Skin epidermis (tissue), 12 donors: ENCODE data around the gene TCF3.
A peak's percentile ranks its signal among the peaks of the same experiment; 100 is the strongest.
"Not testable (repeated sequence)": the region's sequence is repeated elsewhere in the genome, so short reads cannot be mapped to it uniquely, and the experiment has no call there.

Experiments used
- H3K27ac ChIP-seq, 21 experiments: fragments of 200-600 bp; sonication (generic) in 11 of 21; one replicate each; pipeline ENCODE4 v1.5.0; 2020; ENCODE audit warnings: mild to moderate bottlenecking in 3 of 21, inconsistent platforms in 2 of 21, moderate library complexity in 2 of 21
- H3K4me3 ChIP-seq, 7 experiments: fragments of 200-600 bp; sonication (generic) in 2 of 7; one replicate each; pipeline ENCODE4 v1.5.0; 2020; ENCODE audit warnings: inconsistent platforms in 2 of 7, mild to moderate bottlenecking in 2 of 7, moderate library complexity in 1 of 7

TCF3 gene

GRCh38 chr19:1652471-1653299 lies at the start of gene TCF3:
TSS of gene TCF3 (minus strand) at chr19:1652615. CDS start at chr19:1650248, 2,367 bp downstream.
- Histone ChIP-seq H3K4me3 (peak within 1 kb of the TSS; percentile 51 to 95 (median 74)), H3K27ac (peak within 1 kb of the TSS; percentile 99 to 100 (median 100))

GRCh38 chr19:1700733-1701663 lies 48.6 kb upstream of the TCF3 start:
- H3K4me3 ChIP-seq, result no peak overlapping the region
- H3K27ac ChIP-seq, result no peak overlapping the region

GRCh38 chr19:1699998-1700732 lies 47.8 kb upstream of the TCF3 start:
- H3K27ac ChIP-seq, result no peak overlapping the region
- no peak overlapping the region for H3K4me3 ChIP-seq

GRCh38 chr19:1699386-1699785 lies 47.0 kb upstream of the TCF3 start:
- no peak overlapping the region for H3K27ac ChIP-seq
- H3K4me3 ChIP-seq, result no peak overlapping the region

GRCh38 chr19:1698636-1699035 lies 46.2 kb upstream of the TCF3 start:
- H3K4me3 ChIP-seq, result no peak overlapping the region
- no peak overlapping the region for H3K27ac ChIP-seq

DNA sequence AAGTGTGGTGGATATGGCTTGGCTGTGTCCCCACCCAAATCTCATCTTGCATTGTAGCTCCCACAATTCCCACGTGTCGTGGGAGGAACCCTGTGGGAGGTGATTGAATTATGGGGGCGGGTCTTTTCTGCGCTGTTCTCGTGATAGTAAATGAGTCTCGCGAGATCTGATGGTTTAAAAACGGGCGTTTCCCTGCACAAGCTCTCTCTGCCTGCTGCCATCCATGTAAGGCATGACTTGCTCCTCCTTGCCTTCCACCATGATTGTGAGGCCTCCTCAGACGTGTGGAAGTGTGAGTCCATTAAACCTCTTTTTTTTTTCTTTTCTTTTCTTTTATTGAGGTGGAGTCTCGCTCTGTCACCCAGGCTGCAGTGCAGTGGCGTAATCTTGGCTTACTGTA lies 43.1 kb upstream of the TCF3 start:
- H3K27ac ChIP-seq, H3K4me3 ChIP-seq: not testable (repeated sequence)

DNA sequence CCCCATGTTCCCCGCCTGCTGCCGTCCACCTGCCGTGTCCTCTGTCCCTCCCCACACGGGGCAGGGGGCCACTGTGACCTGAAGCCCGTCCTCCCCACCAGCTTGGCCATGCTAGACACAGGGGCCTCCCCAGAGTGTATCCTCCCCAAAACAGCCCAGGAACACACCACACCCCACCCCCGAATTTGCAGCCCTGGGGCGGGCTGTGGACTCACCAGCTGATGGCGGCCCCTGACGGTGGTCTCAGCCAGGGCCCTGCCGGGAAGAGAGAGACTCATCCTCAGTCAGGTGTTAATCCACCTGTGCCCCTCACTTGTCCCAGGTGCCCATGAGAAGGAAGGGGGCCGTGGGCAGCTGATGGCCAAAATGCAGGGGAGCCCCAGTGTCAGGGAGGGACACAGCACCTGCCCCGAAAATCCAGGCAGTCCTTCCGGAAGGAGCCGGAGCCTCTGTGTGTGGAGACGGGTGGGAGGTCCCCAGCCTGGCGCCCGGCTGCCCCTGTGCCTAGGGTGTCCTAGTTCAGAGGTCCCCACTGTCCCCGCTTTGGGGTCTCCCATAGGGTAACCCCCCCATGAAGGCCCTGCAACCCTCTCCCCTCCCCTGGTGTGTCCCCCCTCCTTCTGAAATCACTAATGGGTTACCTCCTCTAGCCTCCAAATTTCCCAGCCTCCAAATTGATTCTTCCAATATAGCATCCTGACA lies 39.3 kb upstream of the TCF3 start:
- no peak overlapping the region for H3K4me3 ChIP-seq

DNA sequence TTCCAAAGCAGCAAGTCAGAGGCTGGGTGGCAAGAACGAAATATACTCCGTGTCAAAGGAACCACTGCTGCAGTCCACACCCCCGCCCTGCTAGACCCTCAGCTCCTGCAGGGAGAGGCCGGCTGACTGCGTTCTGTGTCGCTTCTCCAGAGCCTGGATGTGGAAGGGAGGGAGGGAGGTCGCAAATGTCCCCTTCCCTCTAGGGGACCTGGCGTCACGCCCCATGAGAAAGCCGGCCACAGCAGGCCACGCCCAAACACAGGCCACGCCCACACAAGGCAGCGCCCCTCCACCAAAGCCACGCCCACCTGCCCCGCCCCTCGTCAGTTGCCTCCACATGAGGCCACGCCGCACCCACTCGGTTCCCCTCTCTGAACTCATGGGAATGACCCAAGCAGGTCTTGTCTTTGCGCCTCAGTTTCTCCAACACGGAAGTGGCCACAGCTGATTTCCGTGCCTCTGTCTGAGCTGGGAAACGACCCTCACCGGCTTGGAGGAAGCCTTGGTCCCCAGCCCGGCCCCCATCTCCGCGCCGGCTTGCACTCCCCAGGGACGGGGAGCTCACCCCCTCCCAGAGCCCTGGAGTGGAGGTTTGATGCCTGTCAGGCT lies 38.4 kb upstream of the TCF3 start:
- no peak overlapping the region for H3K27ac ChIP-seq
- H3K4me3 ChIP-seq, result no peak overlapping the region

More for the DNA sequence above, 39.3 kb upstream of the TCF3 start:
- no peak overlapping the region for H3K27ac ChIP-seq

DNA sequence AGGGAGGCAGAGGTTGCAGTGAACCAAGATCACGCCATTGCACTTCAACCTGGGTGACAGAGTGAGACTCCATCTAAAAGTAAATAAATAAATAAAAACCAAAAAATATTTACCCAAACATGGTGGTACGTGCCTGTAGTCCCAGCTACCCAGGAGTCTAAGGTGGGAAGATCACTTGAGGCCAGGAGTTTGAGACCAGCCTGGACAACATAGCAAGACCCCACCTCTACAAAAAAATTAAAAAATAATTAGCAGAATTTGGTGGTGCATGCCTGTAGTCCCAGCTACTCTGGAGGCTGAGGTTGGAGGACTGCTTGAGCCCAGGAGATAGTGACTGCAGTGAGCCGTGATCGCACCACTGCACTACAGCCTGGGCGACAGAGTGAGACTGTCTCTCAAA lies 33.4 kb upstream of the TCF3 start:
- not testable (repeated sequence) for H3K4me3 ChIP-seq, H3K27ac ChIP-seq

DNA sequence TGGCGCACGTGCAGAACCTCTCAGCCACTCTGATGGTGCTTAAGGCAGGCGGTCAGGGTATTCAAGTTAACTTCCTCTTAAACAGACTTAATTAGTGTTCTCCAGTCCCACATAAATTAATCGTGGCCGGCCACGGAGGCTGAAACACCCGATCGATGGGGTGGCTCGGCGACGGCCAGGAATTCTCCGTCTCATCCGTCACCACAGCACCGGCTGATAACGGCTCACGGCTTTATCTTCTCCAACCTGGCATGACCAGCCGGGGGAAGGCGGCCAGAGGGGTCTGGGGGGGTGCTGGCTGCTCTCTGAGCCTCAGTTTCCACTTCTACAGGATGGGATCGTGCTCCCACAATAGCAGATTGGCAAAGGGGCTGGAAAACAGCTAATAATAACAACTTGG lies 32.6 kb upstream of the TCF3 start:
- Histone ChIP-seq H3K27ac (no peak overlapping the region), H3K4me3 (no peak overlapping the region)

DNA sequence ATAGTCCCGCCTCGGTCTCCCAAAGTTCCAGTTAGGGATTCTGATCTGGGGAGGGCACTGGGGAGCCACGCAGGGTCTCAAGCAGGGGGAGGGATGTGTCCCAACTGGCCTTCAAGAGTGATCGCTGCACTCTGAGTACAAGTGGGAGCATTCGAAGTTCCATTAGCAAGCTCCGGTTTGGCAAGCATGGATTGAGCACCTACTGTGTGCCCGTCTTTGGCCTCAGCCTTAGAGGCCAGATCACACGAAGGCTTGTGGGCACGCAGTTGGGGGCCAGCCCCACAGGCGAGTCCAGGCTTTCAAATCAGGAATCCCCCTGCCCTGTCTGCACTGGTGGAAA lies 32.1 kb upstream of the TCF3 start:
- no peak overlapping the region for H3K4me3 ChIP-seq

GRCh38 chr19:1683869-1684572 lies 31.6 kb upstream of the TCF3 start:
- Histone ChIP-seq H3K4me3 (no peak overlapping the region), H3K27ac (no peak overlapping the region)

More for the DNA sequence above, 32.1 kb upstream of the TCF3 start:
- H3K27ac ChIP-seq, result no peak overlapping the region

- Histone ChIP-seq H3K4me3 (no peak overlapping the region), H3K27ac (no peak overlapping the region)
Measured at GRCh38 chr19:1680976-1681375, 28.6 kb upstream of the TCF3 start.

DNA sequence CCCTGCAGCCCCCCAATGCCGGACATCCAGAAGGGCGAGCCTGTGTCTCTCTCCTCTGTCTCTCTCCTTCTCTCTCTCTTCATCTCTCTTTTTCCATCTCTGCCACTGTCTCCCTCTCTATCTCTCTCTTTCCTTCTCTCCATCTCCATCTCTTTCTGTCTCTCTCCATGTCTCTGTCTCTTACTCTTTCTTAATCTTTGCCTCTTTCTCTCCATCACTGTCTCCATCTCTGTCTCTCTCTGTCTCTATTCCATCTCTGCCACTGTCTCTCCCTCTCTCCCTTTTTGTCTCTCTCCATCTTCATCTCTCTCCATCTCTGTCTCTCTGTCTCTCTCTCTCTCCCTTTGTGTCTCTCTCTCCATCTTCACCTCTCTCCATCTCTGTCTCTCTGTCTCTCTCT lies 25.7 kb upstream of the TCF3 start:
- H3K27ac ChIP-seq, result no peak overlapping the region
- no peak overlapping the region for H3K4me3 ChIP-seq

GRCh38 chr19:1676351-1677266 lies 24.2 kb upstream of the TCF3 start:
- no peak overlapping the region for H3K27ac ChIP-seq
- H3K4me3 ChIP-seq, result no peak overlapping the region

DNA sequence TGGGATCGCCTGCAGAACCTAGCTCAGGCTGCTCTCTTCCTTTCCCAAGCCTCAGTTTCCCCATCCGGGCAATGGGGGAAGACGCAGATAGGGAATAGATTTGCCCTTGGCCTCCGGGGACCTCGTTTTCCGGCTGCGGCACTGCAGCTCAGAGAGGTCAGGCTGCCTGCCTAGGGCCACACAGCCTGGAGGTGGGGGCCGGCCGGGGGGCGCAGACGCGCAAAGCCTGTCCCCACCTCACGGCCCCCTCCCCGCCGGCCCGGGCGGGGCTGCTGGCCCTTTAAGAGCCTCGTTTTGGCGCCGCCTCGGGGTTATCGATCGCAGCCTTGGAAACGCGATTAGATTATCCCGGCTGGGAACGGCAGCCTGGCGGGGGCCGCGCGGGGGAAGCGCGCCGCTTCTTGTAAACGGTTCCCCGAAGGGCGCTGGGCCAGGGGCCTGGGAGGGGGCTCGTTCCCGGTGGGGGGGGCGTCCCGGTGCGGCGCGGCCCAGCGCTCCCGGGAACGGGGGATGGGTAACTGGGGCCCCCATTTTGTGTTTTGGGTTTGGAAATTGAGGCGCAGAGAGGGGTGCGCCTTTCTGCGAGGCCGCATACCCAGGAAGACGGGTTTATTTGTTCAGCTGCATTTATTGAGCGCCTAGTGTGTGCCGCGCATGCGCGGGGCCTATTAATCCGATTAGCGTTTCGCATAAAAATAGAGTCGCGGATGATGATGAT lies 23.4 kb upstream of the TCF3 start:
- Histone ChIP-seq H3K27ac (no peak overlapping the region), H3K4me3 (no peak overlapping the region)

GRCh38 chr19:1674293-1674679 lies 21.9 kb upstream of the TCF3 start:
- H3K4me3 ChIP-seq, result no peak overlapping the region
- no peak overlapping the region for H3K27ac ChIP-seq
